ENCODE measurements around the gene MYOD1.

The MYOD1 gene

DNA sequence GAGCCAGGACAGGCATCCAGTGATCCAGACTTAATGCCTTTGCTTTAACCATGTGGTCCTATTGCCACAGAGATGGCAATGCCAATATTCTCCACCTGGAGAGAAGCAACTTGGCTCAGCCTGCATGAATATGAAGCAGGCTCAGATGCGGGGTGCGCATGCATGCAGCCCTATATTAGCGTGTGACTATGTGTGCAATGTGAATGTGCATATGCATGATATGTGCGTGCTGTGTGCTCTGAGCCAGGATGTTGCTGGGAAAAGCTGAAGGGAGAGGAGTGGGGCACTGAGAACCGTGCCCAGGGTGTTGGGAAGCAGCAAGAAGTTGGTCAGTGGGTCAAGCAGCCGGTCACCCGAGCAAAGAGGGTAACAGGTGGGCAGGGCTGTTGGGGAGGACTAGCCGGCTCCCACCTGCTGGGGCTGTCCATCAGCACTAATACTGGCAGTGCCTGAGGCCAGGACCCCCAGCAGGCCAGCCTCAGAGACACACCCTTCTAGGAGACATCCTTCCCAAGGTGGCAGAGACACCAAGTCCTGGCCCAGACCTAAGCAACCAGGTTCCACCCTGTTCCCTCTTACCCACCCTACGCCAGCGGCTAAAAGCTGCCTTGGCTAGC lies 24.8 kb upstream of the MYOD1 start:
- DNase-seq (ENCODE audit: extremely low read depth, low read depth) = no peak
- TF ChIP-seq, protein P1, sequence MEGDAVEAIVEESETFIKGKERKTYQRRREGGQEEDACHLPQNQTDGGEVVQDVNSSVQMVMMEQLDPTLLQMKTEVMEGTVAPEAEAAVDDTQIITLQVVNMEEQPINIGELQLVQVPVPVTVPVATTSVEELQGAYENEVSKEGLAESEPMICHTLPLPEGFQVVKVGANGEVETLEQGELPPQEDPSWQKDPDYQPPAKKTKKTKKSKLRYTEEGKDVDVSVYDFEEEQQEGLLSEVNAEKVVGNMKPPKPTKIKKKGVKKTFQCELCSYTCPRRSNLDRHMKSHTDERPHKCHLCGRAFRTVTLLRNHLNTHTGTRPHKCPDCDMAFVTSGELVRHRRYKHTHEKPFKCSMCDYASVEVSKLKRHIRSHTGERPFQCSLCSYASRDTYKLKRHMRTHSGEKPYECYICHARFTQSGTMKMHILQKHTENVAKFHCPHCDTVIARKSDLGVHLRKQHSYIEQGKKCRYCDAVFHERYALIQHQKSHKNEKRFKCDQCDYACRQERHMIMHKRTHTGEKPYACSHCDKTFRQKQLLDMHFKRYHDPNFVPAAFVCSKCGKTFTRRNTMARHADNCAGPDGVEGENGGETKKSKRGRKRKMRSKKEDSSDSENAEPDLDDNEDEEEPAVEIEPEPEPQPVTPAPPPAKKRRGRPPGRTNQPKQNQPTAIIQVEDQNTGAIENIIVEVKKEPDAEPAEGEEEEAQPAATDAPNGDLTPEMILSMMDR (IDR thresholded peaks at IDR 0.05; ENCODE audit: low read depth, low read length, missing control alignments) = no peak
- no peak overlapping the region for H3K4me3 ChIP-seq (replicated peaks; ENCODE audit: low read depth, low read length)

DNA sequence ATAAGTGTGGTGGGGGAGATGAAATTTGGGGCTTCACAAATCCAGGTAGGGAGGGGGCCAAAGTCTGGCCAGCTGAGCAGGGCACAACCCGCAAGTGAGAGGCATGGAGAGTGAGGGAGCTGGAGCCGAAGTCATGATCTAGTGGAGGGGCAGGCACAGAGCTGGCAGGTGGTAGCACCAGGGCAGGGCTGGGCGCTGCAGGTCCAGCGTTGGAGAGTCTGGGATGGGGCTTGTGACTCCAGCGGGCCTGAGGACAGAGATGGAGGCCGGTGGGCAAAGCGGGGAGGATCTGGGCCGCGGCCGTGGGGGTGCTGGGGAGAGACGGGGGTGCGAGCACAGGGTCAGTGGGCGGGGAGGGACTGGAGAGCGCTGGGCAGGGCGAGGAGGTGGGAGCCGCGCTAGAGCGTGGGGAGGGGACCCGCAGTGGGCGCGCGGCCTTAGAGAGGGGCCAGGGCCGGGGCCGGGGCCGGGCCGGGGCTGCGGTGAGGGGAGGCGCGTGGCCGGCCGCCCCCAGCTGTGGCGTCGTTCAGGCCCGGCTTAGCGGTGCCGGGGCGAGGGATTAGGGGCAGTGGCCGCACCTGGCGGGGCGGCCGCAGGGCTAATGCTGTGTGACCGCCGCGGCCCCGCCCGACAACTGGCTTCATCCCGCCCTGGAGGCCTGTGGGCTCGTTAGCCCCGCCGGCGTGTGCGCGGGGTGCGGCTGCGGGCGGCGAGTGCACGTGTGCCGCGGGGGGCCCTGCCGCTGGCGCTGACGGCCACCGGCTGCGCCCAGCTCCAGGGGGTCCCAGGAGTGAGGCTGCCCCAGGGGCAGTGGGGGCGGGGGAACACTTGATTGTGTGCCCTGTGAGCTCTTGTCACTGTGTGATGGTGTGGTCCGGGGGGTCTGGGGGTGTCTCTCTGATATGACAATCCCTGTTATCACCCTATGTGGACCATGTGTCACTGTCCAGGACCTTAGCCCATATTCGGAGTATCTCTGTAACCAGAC lies 23.6 kb upstream of the MYOD1 start:
- TF ChIP-seq, protein P1 (IDR thresholded peaks at IDR 0.05; ENCODE audit: low read depth, low read length, missing control alignments) = no peak
- no peak for DNase-seq (ENCODE audit: extremely low read depth, low read depth)
- no peak overlapping the region for H3K4me3 ChIP-seq (replicated peaks; ENCODE audit: low read depth, low read length)

DNA sequence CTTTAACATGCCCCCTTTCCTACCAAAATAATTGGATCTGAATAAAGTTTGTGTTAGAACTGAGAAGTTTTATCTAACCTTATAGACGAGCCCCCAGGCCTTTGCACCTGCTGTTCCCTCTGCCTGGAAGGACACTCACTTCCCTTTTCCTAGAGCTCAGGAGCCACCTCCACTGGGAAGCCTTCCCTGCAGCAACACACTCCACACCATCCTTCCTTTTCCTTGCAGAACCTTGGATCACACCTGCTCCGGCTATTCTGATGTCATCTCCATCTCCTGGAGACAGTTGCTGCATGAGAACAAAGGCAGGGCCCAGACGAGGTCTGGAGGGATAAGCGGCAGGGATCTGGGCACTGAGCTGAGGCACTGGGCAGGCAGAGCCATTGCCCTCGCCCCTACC lies 22.6 kb upstream of the MYOD1 start:
- TF ChIP-seq, protein P1 (IDR thresholded peaks at IDR 0.05; ENCODE audit: low read depth, low read length, missing control alignments) = no peak
- DNase-seq (ENCODE audit: extremely low read depth, low read depth) = no peak
- no peak overlapping the region for H3K4me3 ChIP-seq (replicated peaks; ENCODE audit: low read depth, low read length)

DNA sequence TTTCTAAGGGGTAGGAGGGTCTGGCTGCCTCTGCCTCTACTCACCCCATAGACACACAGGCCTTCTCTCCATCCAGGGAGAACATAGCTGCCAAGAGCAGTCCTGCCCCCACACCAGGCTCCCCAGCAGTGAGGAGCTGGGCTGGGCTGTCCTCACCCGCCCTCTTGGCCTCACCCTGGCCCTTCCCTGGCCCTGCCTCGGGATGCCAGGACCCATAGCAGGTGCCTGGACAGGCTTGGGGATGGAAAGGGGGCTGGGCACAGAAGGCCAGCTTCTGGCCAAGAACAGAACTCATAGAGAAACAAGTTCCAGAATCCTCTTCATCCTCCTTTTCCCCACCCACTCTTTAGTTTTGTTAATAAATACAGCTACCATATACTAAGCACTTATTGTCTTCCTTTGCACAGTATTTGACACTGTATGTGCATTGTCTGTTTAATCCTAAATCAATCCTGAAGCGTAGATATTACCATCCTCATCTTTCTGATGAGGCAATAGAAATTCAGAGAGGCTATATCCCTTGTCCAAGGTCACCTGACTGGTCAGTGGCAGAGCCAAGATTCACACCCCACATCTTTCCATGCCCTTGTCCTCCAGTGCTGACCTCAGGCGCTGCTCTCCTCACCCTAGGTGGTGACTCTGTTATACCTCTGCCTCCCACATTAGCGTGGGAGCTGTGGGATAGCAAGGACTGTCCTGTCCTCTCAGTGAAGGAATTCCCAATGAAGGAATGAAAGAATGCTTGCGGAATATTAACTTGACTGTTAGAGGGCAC lies 22.0 kb upstream of the MYOD1 start:
- no peak overlapping the region for H3K4me3 ChIP-seq (replicated peaks; ENCODE audit: low read depth, low read length)
- TF ChIP-seq, protein P1 (IDR thresholded peaks at IDR 0.05; ENCODE audit: low read depth, low read length, missing control alignments) = no peak
- no peak for DNase-seq (ENCODE audit: extremely low read depth, low read depth)

DNA sequence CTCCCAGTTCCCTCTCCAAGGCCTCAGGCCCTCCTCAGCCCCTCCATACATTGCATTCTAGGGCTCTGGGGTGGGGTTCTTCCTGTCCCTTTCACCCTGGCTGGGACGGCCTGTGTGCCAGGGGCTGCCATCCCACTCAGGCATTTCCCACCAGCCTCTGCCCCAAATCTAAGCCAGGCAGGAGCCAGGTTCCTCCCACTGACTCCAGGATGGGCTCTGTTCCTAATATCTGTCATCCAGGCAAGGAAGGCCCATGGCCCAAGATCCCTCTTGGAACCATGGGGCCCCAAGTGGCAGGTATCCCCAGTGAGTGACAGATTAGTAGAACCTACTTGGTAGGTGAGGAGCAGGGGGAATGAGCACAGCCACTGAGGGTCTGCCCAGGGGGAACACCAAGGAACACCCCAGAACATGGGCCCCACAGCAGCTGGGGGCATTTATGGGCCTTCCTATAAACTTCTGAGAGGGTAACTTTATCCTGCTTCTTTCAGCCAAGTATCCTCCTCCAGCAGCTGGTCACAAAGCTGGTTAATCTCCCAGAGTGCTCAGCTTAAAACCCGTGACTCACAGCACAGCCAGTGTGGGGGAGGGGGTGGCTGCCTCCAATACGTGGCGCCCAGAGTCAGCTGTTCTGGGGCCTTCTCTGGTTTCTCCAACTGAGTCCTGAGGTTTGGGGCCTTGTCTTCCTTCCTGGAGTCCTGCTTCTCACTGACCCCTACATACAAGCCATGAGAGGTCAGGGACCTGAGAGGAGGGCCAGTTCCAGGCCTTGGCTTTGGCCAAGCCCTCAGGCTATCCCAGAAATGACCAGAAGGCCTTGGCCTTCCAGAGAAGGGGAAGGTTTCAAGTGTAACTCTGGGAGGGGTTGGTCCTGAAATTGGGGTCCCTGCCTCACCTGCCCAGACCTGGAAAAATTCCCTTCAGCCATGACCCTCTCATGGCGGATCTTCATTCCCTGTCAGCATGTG lies 19.9 kb upstream of the MYOD1 start:
- DNase-seq (ENCODE audit: extremely low read depth, low read depth) = no peak
- TF ChIP-seq, protein P1 (IDR thresholded peaks at IDR 0.05; ENCODE audit: low read depth, low read length, missing control alignments) = no peak
- no peak overlapping the region for H3K4me3 ChIP-seq (replicated peaks; ENCODE audit: low read depth, low read length)

DNA sequence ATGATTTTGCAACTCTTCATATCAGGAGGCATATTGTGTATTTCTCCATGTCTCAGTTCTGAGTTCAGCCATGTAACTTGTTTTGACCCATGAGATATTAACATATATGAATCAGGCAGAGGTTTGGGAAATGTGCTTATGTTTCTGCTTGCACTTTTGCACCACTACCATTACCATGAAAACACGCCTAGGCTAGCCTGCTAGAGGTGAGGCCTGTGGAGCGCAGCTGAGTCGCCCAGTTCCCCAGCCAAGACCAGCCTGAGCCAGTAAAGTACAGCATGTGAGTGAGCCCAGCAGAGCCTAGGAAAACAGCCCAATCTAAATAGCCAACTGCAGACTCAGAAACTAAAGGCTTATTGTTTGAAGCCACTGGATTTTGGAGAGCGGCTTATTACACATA lies 18.4 kb upstream of the MYOD1 start:
- TF ChIP-seq, protein P1 (IDR thresholded peaks at IDR 0.05; ENCODE audit: low read depth, low read length, missing control alignments) = no peak
- DNase-seq (ENCODE audit: extremely low read depth, low read depth) = no peak
- H3K4me3 ChIP-seq (replicated peaks; ENCODE audit: low read depth, low read length) = no peak overlapping the region

Measured in HFF-Myc (cell line).